ENCODE data around the gene COA8.

GRCh38 chr14:103549361-103550311 lies 13.1 kb upstream of the COA8 start:
- TF ChIP-seq CTCF (conservative IDR thresholded peaks at IDR 0.05; ENCODE audit: low read depth, low read length) = no peak
- TF ChIP-seq POLR2A (IDR thresholded peaks at IDR 0.05; ENCODE audit: low read depth, low read length) = no peak
- no peak for TF ChIP-seq FOS (IDR thresholded peaks at IDR 0.05; ENCODE audit: low read depth, low read length)
- TF ChIP-seq SMC3 (IDR thresholded peaks at IDR 0.05; ENCODE audit: low read depth, low read length) = no peak
- no peak for TF ChIP-seq RAD21 (IDR thresholded peaks at IDR 0.05; ENCODE audit: low read length)
- no peak for TF ChIP-seq CEBPB (IDR thresholded peaks at IDR 0.05; ENCODE audit: low read depth, low read length)
- TF ChIP-seq RFX5 (IDR thresholded peaks at IDR 0.05; ENCODE audit: low read depth, low read length) = no peak
- no peak for TF ChIP-seq MXI1 (IDR thresholded peaks at IDR 0.05; ENCODE audit: borderline replicate concordance, low read depth, low read length)
- no peak for TF ChIP-seq MAFK (IDR thresholded peaks at IDR 0.05; ENCODE audit: low read depth, low read length)
- no peak for TF ChIP-seq RCOR1 (IDR thresholded peaks at IDR 0.05; ENCODE audit: insufficient replicate concordance, low read length)
- TF ChIP-seq MAZ (IDR thresholded peaks at IDR 0.05; ENCODE audit: borderline replicate concordance, low read depth, low read length) = no peak
- no peak for TF ChIP-seq ELK1 (IDR thresholded peaks at IDR 0.05; ENCODE audit: borderline replicate concordance, low read depth, low read length)
- TF ChIP-seq, protein P1, sequence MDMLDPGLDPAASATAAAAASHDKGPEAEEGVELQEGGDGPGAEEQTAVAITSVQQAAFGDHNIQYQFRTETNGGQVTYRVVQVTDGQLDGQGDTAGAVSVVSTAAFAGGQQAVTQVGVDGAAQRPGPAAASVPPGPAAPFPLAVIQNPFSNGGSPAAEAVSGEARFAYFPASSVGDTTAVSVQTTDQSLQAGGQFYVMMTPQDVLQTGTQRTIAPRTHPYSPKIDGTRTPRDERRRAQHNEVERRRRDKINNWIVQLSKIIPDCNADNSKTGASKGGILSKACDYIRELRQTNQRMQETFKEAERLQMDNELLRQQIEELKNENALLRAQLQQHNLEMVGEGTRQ (IDR thresholded peaks at IDR 0.05; ENCODE audit: low read depth, low read length) = no peak
